Skin of body (tissue), 2 donors: ENCODE results near the gene EPHB2. TPM values are rescaled to one million over a fixed set of nuclear protein-coding genes. Genes with fewer than 3 reads are reported as not detected.

Experiments used
- small RNA-seq: library from RNA; depleted of rRNA; stranded (forward); fragments of <200 nt; gene quantifications from one replicate; pipeline ENCODE3, GENCODE V24; 2014; ENCODE audit warnings: low replicate concordance
- total RNA-seq: library from RNA; depleted of rRNA; stranded (reverse); fragments of >200 nt; gene quantifications from one replicate; pipeline ENCODE4 v1.2.3, GENCODE V29; 2014

EPHB2 gene
- total RNA-seq, 1 donor from 2014 or later, result 13.6 TPM

Small RNAs within 50 kb of the gene (small RNA-seq; reads per million reads assigned to genes)
- gene MIR4253 (not detected), gene MIR4684 (not detected)

Other genes with a start within 250 kb of the EPHB2 start
- not detected for gene EPHA8, start 147.3 kb upstream of the EPHB2 start, total RNA-seq
- 37.7 TPM for gene C1QA, start 74.2 kb upstream of the EPHB2 start, total RNA-seq
- 24.7 TPM for gene C1QC, start 67.2 kb upstream of the EPHB2 start, total RNA-seq
- 14.1 TPM for gene C1QB, start 57.6 kb upstream of the EPHB2 start, total RNA-seq